GM12891 (cell line): ENCODE measurements around the gene WNK4.

ENCODE experiments used
- POLR2A ChIP-seq: IDR thresholded peaks from 2 replicates; pipeline ENCODE4 v1.6.1; 2011; ENCODE audit warnings: low read depth, low read length, control low read depth
- TAF1 ChIP-seq: IDR thresholded peaks from 2 replicates; pipeline ENCODE4 v1.6.1; 2011; ENCODE audit warnings: low read depth, low read length, control low read depth

DNA sequence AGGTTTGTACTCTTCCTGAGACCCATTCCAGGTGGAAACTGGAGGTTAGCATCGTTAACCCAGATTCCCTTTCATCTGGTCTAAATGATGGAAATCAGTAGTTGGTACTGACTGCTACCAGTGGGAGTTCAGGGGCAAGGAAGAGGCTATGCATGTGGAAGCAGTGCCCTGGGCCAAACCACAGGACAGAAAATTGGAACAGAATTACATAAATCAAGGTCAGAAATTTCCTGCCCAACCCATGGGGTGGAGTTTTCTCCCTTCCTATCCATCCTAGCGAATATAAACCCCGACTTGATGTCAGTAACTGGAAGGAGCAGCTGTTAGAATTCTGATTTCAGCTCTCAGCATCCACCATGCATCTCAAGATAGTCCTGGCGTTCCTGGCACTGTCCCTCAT, 63.9 kb downstream of the WNK4 start, which contains the start of gene AOC2:
- TF ChIP-seq TAF1 (no peak), POLR2A (no peak)
